HepG2 (cell line): ENCODE measurements around the gene C20orf204. TPM values are rescaled to one million over a fixed set of nuclear protein-coding genes. Genes with fewer than 3 reads are reported as not detected.

ENCODE experiments used
- DR1 ChIP-seq: sonication (generic); formaldehyde crosslinking; IDR thresholded peaks from 2 replicates; pipeline ENCODE4 v1.8.0; 2021; ENCODE audit warnings: mild to moderate bottlenecking, missing genetic modification reagents, inconsistent platforms
- FLYWCH1 ChIP-seq: sonication (generic); formaldehyde crosslinking; IDR thresholded peaks from 2 replicates; pipeline ENCODE4 v1.8.1; 2023; ENCODE audit warnings: mild to moderate bottlenecking, missing genetic modification reagents
- GABPB1 ChIP-seq: IDR thresholded peaks from 2 replicates; pipeline ENCODE4 v1.6.1; 2016; ENCODE audit warnings: mild to moderate bottlenecking, missing genetic modification reagents, moderate library complexity, missing compliant biosample characterization
- HNRNPL ChIP-seq: fragments of 200-400 bp; formaldehyde crosslinking; IDR thresholded peaks from 2 replicates; pipeline ENCODE4 v1.6.1; 2017; ENCODE audit warnings: mild to moderate bottlenecking, low read depth, low read length
- KLF13 ChIP-seq: sonication (generic); formaldehyde crosslinking; IDR thresholded peaks from 2 replicates; pipeline ENCODE4 v1.4.0; 2020; ENCODE audit warnings: mild to moderate bottlenecking, missing genetic modification reagents
- MAZ ChIP-seq, 2 experiments: sonication (generic) in 1 of 2; formaldehyde crosslinking in 1 of 2; IDR thresholded peaks; 2 replicates each; pipeline versions ENCODE4 v1.5.0 to v1.6.1; 2012 to 2020; ENCODE audit warnings: low read depth in 2 of 2, mild to moderate bottlenecking in 2 of 2, borderline replicate concordance in 1 of 2, improper control_type of control experiment in 1 of 2, low read length in 1 of 2, missing genetic modification reagents in 1 of 2, moderate library complexity in 1 of 2
- RFX5 ChIP-seq: IDR thresholded peaks from 2 replicates; pipeline ENCODE4 v1.6.1; 2011; ENCODE audit warnings: low read depth, low read length, improper control_type of control experiment
- SIN3B ChIP-seq: fragments of 150-350 bp; IDR thresholded peaks from 2 replicates; pipeline ENCODE4 v1.6.1; 2014; ENCODE audit warnings: low read length
- SP1 ChIP-seq, 2 experiments: fragments of 450-650 bp in 1 of 2; sonication (generic) in 1 of 2; formaldehyde crosslinking in 1 of 2; IDR thresholded peaks; 2 replicates each; pipeline versions ENCODE4 v1.4.0 to v1.6.1; 2016 to 2020; ENCODE audit warnings: missing genetic modification reagents in 1 of 2
- TEAD3 ChIP-seq: optimal IDR thresholded peaks from 2 replicates; pipeline ENCODE3; 2016; ENCODE audit warnings: borderline replicate concordance
- ZFP41 ChIP-seq: sonication (generic); formaldehyde crosslinking; IDR thresholded peaks from 2 replicates; pipeline ENCODE4 v1.4.0; 2020; ENCODE audit warnings: mild to moderate bottlenecking, missing genetic modification reagents, borderline replicate concordance
- ZFP90 ChIP-seq: sonication (generic); formaldehyde crosslinking; IDR thresholded peaks from 2 replicates; pipeline ENCODE4 v1.8.0; 2022; ENCODE audit warnings: missing genetic modification reagents, mild to moderate bottlenecking, inconsistent platforms, borderline replicate concordance
- ZNF20 ChIP-seq: sonication (generic); formaldehyde crosslinking; IDR thresholded peaks from 2 replicates; pipeline ENCODE4 v1.4.0; 2020; ENCODE audit warnings: mild to moderate bottlenecking, moderate library complexity, missing genetic modification reagents
- ZNF230 ChIP-seq: sonication (generic); formaldehyde crosslinking; IDR thresholded peaks from 2 replicates; pipeline ENCODE4 v1.4.0; 2020; ENCODE audit warnings: mild to moderate bottlenecking, missing genetic modification reagents
- ZNF235 ChIP-seq: sonication (generic); formaldehyde crosslinking; IDR thresholded peaks from 2 replicates; pipeline ENCODE4 v1.8.1; 2023; ENCODE audit warnings: mild to moderate bottlenecking, missing genetic modification reagents, borderline replicate concordance
- ZNF572 ChIP-seq: sonication (generic); formaldehyde crosslinking; IDR thresholded peaks from 2 replicates; pipeline ENCODE4 v1.5.1; 2020; ENCODE audit warnings: mild to moderate bottlenecking, missing genetic modification reagents
- ZNF652 ChIP-seq: IDR thresholded peaks from 2 replicates; pipeline ENCODE4 v1.6.1; 2016; ENCODE audit warnings: low read depth, borderline replicate concordance
- ZNF674 ChIP-seq: sonication (generic); formaldehyde crosslinking; IDR thresholded peaks from 2 replicates; pipeline ENCODE4 v1.5.0; 2020; ENCODE audit warnings: low read depth, mild to moderate bottlenecking, missing genetic modification reagents
- ZNF883 ChIP-seq: sonication (generic); formaldehyde crosslinking; IDR thresholded peaks from 2 replicates; pipeline ENCODE4 v1.5.1; 2020; ENCODE audit warnings: mild to moderate bottlenecking, missing genetic modification reagents; ENCODE audit errors: not compliant biosample characterization
- polyA plus RNA-seq, 8 experiments: library from polyadenylated mRNA; depleted of rRNA in 3 of 8; stranded (reverse) in 7 of 8; unstranded in 1 of 8; fragments of >200 nt; fragmentation: Illumina TruSeq in 4 of 8; extraction: Trizol in 4 of 8; gene quantifications; 2 replicates each; pipeline versions ENCODE4 v1.2.1 to v1.2.3, GENCODE V29; 2011 to 2016; ENCODE audit warnings: low read depth in 4 of 8, missing spikeins in 1 of 8, mixed read lengths in 1 of 8; ENCODE audit not compliant: insufficient read depth in 1 of 8
- total RNA-seq, 5 experiments: library from RNA; depleted of rRNA; stranded (reverse); fragments of >200 nt; fragmentation: Illumina TruSeq; extraction: Trizol; gene quantifications; 2 replicates each; pipeline ENCODE4 v1.2.3, GENCODE V29; 2016; ENCODE audit warnings: low read depth in 1 of 5
- TF ChIP-seq, protein P1 (sequence below): sonication (generic); formaldehyde crosslinking; IDR thresholded peaks from 2 replicates; pipeline ENCODE4 v1.8.0; 2022; ENCODE audit warnings: missing genetic modification reagents, mild to moderate bottlenecking, inconsistent platforms, borderline replicate concordance
- TF ChIP-seq, protein P2 (sequence below): sonication (generic); formaldehyde crosslinking; conservative IDR thresholded peaks from 2 replicates; pipeline ENCODE4 v1.4.0; 2020; ENCODE audit warnings: missing genetic modification reagents
- TF ChIP-seq, protein P3 (sequence below): sonication (generic); formaldehyde crosslinking; IDR thresholded peaks from 2 replicates; pipeline ENCODE4 v1.4.0; 2020; ENCODE audit warnings: mild to moderate bottlenecking, missing genetic modification reagents
- TF ChIP-seq, protein P4 (sequence below): sonication (generic); formaldehyde crosslinking; IDR thresholded peaks from 2 replicates; pipeline ENCODE4 v1.4.0; 2020; ENCODE audit warnings: missing genetic modification reagents

The C20orf204 gene
- total and polyA plus RNA-seq, 2 of the 13 experiments (the other 11 are each of a cell fraction or from before 2014, with no cell fraction given), result 22.1 to 80.0 TPM

DNA sequence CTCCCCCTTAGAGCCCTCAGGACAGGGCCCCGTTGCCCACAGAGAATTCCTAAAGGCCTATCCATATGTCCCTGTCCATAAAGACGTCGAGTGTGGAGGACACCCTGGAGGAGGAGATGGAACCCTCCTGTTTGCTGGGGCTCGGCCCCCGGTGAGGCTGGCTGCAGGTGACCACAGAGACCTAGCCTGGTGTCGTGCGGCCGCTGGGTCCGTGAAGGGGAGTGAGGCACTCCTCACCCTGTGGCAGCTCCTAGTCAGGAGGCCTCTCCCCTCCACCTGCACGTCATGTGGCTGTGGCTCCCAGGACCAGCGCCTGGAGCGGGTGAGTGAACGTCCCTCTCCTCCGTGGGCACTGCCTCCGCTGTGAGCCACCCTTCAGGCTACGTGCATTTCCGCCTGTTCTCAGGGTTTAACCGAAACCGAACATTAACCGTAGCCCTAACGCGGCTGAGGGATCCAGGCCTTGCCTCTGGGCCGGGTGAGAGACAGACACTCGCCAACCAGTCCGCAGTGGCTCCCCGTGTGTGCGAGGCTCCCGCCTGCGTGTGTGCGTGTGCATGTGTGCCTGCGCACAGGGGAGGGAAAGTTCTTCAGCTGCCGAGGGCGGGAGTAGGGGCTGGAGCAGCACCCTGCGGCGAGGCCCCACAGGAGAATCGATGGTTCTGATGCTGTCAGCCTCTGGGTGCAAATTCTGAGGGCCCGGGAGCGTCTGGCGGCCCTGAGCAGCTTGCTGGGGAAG lies 21.1 kb downstream of the C20orf204 start (continued):
- TF ChIP-seq FLYWCH1 (peak; percentile 33; the same call in 1 of the 2 replicates), TEAD3 (CRISPR knock-in tag) (peak; percentile 2), MAZ (IDR thresholded peaks at IDR 0.05; ENCODE audit: borderline replicate concordance, low read depth, low read length) (no peak), MAZ (CRISPR knock-in tag; IDR thresholded peaks at IDR 0.05; ENCODE audit: low read depth) (peak; percentile 54; the same call in 1 of the 2 replicates), ZNF235 (CRISPR knock-in tag) (peak; percentile 75; the same call in 1 of the 2 replicates), ZNF20 (0 out of 2 replicates have a peak, but pooled peaks have one; percentile 45), SP1 (IDR thresholded peaks at IDR 0.05) (no peak), SP1 (CRISPR knock-in tag; IDR thresholded peaks at IDR 0.05) (no peak; the same call in 1 of the 2 replicates), ZFP90 (CRISPR knock-in tag) (no peak), ZFP41 (peak; percentile 75), ZNF674 (CRISPR knock-in tag) (0 out of 2 replicates have a peak, but pooled peaks have one; percentile 56), GABPB1 (peak; percentile 46), RFX5 (no peak; the same call in 1 of the 2 replicates), ZNF652 (CRISPR knock-in tag) (no peak), ZNF572 (peak; percentile 15), KLF13 (CRISPR knock-in tag) (peak; percentile 68; the same call in 1 of the 2 replicates), DR1 (peak; percentile 45; the same call in 1 of the 2 replicates), ZNF230 (CRISPR knock-in tag) (peak; percentile 96; the same call in 1 of the 2 replicates), SIN3B (no peak), ZNF883 (CRISPR knock-in tag) (peak; percentile 12), HNRNPL (peak; percentile 14; the same call in 1 of the 2 replicates)
- TF ChIP-seq, protein P1, sequence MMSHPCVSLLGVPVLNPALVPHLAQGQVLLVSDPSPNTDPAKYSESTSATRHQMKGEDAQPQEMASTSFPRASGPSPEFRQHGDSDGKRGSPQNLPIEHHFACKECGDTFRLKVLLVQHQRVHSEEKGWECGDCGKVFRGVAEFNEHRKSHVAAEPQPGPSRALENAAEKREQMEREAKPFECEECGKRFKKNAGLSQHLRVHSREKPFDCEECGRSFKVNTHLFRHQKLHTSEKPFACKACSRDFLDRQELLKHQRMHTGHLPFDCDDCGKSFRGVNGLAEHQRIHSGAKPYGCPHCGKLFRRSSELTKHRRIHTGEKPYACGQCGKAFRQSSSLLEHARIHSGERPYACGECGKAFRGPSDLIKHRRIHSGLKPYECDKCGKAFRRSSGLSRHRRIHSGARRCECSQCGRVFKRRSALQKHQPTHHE (CRISPR knock-in tag), result no peak
- TF ChIP-seq, protein P2, sequence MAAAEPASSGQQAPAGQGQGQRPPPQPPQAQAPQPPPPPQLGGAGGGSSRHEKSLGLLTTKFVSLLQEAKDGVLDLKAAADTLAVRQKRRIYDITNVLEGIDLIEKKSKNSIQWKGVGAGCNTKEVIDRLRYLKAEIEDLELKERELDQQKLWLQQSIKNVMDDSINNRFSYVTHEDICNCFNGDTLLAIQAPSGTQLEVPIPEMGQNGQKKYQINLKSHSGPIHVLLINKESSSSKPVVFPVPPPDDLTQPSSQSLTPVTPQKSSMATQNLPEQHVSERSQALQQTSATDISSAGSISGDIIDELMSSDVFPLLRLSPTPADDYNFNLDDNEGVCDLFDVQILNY (CRISPR knock-in tag), result peak; percentile 12; the same call in 1 of the 2 replicates
- TF ChIP-seq, protein P3, sequence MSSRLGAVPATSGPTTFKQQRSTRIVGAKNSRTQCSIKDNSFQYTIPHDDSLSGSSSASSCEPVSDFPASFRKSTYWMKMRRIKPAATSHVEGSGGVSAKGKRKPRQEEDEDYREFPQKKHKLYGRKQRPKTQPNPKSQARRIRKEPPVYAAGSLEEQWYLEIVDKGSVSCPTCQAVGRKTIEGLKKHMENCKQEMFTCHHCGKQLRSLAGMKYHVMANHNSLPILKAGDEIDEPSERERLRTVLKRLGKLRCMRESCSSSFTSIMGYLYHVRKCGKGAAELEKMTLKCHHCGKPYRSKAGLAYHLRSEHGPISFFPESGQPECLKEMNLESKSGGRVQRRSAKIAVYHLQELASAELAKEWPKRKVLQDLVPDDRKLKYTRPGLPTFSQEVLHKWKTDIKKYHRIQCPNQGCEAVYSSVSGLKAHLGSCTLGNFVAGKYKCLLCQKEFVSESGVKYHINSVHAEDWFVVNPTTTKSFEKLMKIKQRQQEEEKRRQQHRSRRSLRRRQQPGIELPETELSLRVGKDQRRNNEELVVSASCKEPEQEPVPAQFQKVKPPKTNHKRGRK, result no peak
- TF ChIP-seq, protein P4, sequence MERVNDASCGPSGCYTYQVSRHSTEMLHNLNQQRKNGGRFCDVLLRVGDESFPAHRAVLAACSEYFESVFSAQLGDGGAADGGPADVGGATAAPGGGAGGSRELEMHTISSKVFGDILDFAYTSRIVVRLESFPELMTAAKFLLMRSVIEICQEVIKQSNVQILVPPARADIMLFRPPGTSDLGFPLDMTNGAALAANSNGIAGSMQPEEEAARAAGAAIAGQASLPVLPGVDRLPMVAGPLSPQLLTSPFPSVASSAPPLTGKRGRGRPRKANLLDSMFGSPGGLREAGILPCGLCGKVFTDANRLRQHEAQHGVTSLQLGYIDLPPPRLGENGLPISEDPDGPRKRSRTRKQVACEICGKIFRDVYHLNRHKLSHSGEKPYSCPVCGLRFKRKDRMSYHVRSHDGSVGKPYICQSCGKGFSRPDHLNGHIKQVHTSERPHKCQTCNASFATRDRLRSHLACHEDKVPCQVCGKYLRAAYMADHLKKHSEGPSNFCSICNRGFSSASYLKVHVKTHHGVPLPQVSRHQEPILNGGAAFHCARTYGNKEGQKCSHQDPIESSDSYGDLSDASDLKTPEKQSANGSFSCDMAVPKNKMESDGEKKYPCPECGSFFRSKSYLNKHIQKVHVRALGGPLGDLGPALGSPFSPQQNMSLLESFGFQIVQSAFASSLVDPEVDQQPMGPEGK (CRISPR knock-in tag), result no peak
